Neural progenitor cell (in vitro differentiated cells): ENCODE data around the gene CCDC93. TPM values are rescaled to one million over a fixed set of nuclear protein-coding genes. Genes with fewer than 3 reads are reported as not detected.

Experiments
- DNase-seq: peaks from one replicate; pipeline ENCODE4 v3.0.0-alpha.2; 2016; ENCODE audit warnings: low spot score
- H2AFZ ChIP-seq: fragments of 200-600 bp; sonication (generic); replicated peaks from 2 replicates; pipeline ENCODE4 v1.6.1; 2016; ENCODE audit warnings: antibody characterized with exemption
- H3F3A ChIP-seq: fragments of 200-600 bp; sonication (generic); 2 replicates; pipeline ENCODE4 v1.6.1; 2016; ENCODE audit warnings: antibody characterized with exemption, low read depth
- H3K27ac ChIP-seq: fragments of 200-600 bp; sonication (generic); 2 replicates; pipeline ENCODE4 v1.5.1; 2016; ENCODE audit warnings: mild to moderate bottlenecking
- H3K27me3 ChIP-seq: fragments of 200-600 bp; sonication (generic); 2 replicates; pipeline ENCODE4 v1.6.1; 2016; ENCODE audit warnings: mild to moderate bottlenecking, moderate library complexity
- H3K36me3 ChIP-seq: fragments of 200-600 bp; sonication (generic); 2 replicates; pipeline ENCODE4 v1.5.1; 2016
- H3K4me1 ChIP-seq: fragments of 200-600 bp; sonication (generic); 2 replicates; pipeline ENCODE4 v1.6.1; 2016; ENCODE audit warnings: mixed run types
- H3K4me2 ChIP-seq: fragments of 200-600 bp; sonication (generic); 2 replicates; pipeline ENCODE4 v1.6.1; 2016
- H3K4me3 ChIP-seq: fragments of 200-600 bp; sonication (generic); 2 replicates; pipeline ENCODE4 v1.5.1; 2016
- H3K79me2 ChIP-seq: fragments of 200-600 bp; sonication (generic); 2 replicates; pipeline ENCODE4 v1.6.1; 2016; ENCODE audit warnings: low read depth
- H3K9ac ChIP-seq: fragments of 200-600 bp; sonication (generic); 2 replicates; pipeline ENCODE4 v1.6.1; 2016
- H3K9me3 ChIP-seq: fragments of 200-600 bp; sonication (generic); 2 replicates; pipeline ENCODE4 v1.5.1; 2016; ENCODE audit warnings: low read depth
- H4K20me1 ChIP-seq: fragments of 200-600 bp; sonication (generic); 2 replicates; pipeline ENCODE4 v1.6.1; 2016; ENCODE audit warnings: low read depth
- H3K27ac Mint-ChIP-seq: 3 replicates; pipeline ENCODE4 v1.8.0; 2021; ENCODE audit warnings: mixed read lengths
- H3K27me3 Mint-ChIP-seq: 2 replicates; pipeline ENCODE4 v1.8.0; 2022; ENCODE audit warnings: low read depth, mild to moderate bottlenecking, inconsistent platforms, moderate library complexity, mixed read lengths; ENCODE audit not compliant: insufficient read depth
- H3K36me3 Mint-ChIP-seq: 3 replicates; pipeline ENCODE4 v1.8.0; 2021; ENCODE audit warnings: mixed read lengths
- H3K4me1 Mint-ChIP-seq: 3 replicates; pipeline ENCODE4 v1.8.0; 2021; ENCODE audit warnings: mixed read lengths
- H3K4me3 Mint-ChIP-seq: 3 replicates; pipeline ENCODE4 v1.8.0; 2021; ENCODE audit warnings: mild to moderate bottlenecking, moderate library complexity, mixed read lengths
- H3K9me3 Mint-ChIP-seq: 3 replicates; pipeline ENCODE4 v1.8.0; 2020; ENCODE audit warnings: mixed read lengths
- CTCF ChIP-seq: fragments of 200-600 bp; sonication (generic); IDR thresholded peaks from 2 replicates; pipeline ENCODE4 v1.5.1; 2017; ENCODE audit warnings: antibody characterized with exemption, mild to moderate bottlenecking
- EZH2 ChIP-seq: fragments of 200-600 bp; sonication (generic); IDR thresholded peaks from 2 replicates; pipeline ENCODE4 v1.6.1; 2017; ENCODE audit warnings: antibody characterized with exemption, mild to moderate bottlenecking, moderate library complexity
- EZH2phosphoT487 ChIP-seq: fragments of 200-600 bp; sonication (generic); IDR thresholded peaks from 2 replicates; pipeline ENCODE4 v1.6.1; 2017; ENCODE audit warnings: antibody characterized with exemption
- total RNA-seq: library from RNA; depleted of rRNA; stranded (reverse); fragments of >200 nt; gene quantifications from 2 replicates; pipeline ENCODE4 v1.2.3, GENCODE V29; 2015; ENCODE audit warnings: low replicate concordance

The CCDC93 gene
- total RNA-seq, 1 donor from 2014 or later: 21.0 TPM

GRCh38 chr2:118014492-118014824 is 588 bp upstream of the CCDC93 start:
- Histone ChIP-seq H3K36me3 (no peaks in the 10 kb centered on the region), H3K27ac (no peak overlapping the region), H3K27me3 (peaks cover 42% of the 10 kb centered on the region), H3K4me1 (peaks cover 4% of the 10 kb centered on the region), H2AFZ (peak overlapping the region; percentile 97), H3K79me2 (peaks cover 34% of the 10 kb centered on the region), H3F3A (peaks cover 4% of the 10 kb centered on the region), H3K4me2 (peak overlapping the region; percentile 93), H3K9me3 (no peaks in the 10 kb centered on the region), H3K4me3 (peak overlapping the region; percentile 97), H4K20me1 (peaks cover 13% of the 10 kb centered on the region), H3K9ac (no peak overlapping the region)
- Mint-ChIP-seq H3K36me3 (no peaks in the 10 kb centered on the region), H3K27ac (peak overlapping the region; percentile 16), H3K9me3 (no peaks in the 10 kb centered on the region), H3K27me3 (peaks cover 10% of the 10 kb centered on the region), H3K4me1 (peaks cover 19% of the 10 kb centered on the region), H3K4me3 (peak overlapping the region; percentile 98)
- peak; percentile 52 for DNase-seq
- TF ChIP-seq EZH2 (no peak), EZH2phosphoT487 (no peak), CTCF (no peak)

GRCh38 chr2:118013221-118013723 is 598 bp downstream of the CCDC93 start:
- peak; percentile 47 for DNase-seq
- H3K36me3 ChIP-seq: no peaks in the 10 kb centered on the region
- no peaks in the 10 kb centered on the region for H3K9me3 ChIP-seq
- H3K4me1 ChIP-seq: peaks cover 4% of the 10 kb centered on the region
- H3K4me2 ChIP-seq: peak overlapping the region; percentile 93
- TF ChIP-seq EZH2 (no peak), CTCF (peak; percentile 26), EZH2phosphoT487 (peak; percentile 8)
- peaks cover 13% of the 10 kb centered on the region for H4K20me1 ChIP-seq
- Mint-ChIP-seq H3K9me3 (no peaks in the 10 kb centered on the region), H3K4me1 (peaks cover 19% of the 10 kb centered on the region), H3K27me3 (peaks cover 10% of the 10 kb centered on the region), H3K4me3 (peak overlapping the region; percentile 88), H3K27ac (no peak overlapping the region), H3K36me3 (no peaks in the 10 kb centered on the region)
- peak overlapping the region; percentile 97 for H3K4me3 ChIP-seq
- peaks cover 34% of the 10 kb centered on the region for H3K79me2 ChIP-seq
- peak overlapping the region; percentile 97 for H2AFZ ChIP-seq
- peak overlapping the region; percentile 6 for H3K9ac ChIP-seq
- H3K27me3 ChIP-seq: peaks cover 42% of the 10 kb centered on the region
- H3K27ac ChIP-seq: no peak overlapping the region
- H3F3A ChIP-seq: peaks cover 4% of the 10 kb centered on the region

- no peak overlapping the region for H2AFZ ChIP-seq
- H3K4me3 Mint-ChIP-seq: peak overlapping the region; percentile 88
- peaks cover 34% of the 10 kb centered on the region for H3K79me2 ChIP-seq
Measured at GRCh38 chr2:118012778-118013177, 1.1 kb downstream of the CCDC93 start.

More at GRCh38 chr2:118012778-118013177, 1.1 kb downstream of the CCDC93 start:
- Histone ChIP-seq H3K4me3 (peak overlapping the region; percentile 97), H3K4me1 (peaks cover 4% of the 10 kb centered on the region), H4K20me1 (peaks cover 13% of the 10 kb centered on the region), H3K4me2 (peak overlapping the region; percentile 93), H3K27me3 (peaks cover 39% of the 10 kb centered on the region), H3K9me3 (no peaks in the 10 kb centered on the region), H3K9ac (no peak overlapping the region), H3K27ac (no peak overlapping the region), H3F3A (peaks cover 4% of the 10 kb centered on the region), H3K36me3 (no peaks in the 10 kb centered on the region)
- Mint-ChIP-seq H3K9me3 (no peaks in the 10 kb centered on the region), H3K27me3 (peaks cover 10% of the 10 kb centered on the region), H3K36me3 (peaks cover 4% of the 10 kb centered on the region), H3K4me1 (peaks cover 19% of the 10 kb centered on the region), H3K27ac (no peak overlapping the region)
- TF ChIP-seq EZH2phosphoT487 (no peak), CTCF (no peak)
- no peak for DNase-seq
